B cell (primary cell): ENCODE data around the gene BCAR3. TPM values are rescaled to one million over a fixed set of nuclear protein-coding genes. Genes with fewer than 3 reads are reported as not detected.

ENCODE experiments used
- ATAC-seq: fragments of 200-7000 bp; cut with Tn5 transposase; one replicate; pipeline ENCODE4 v1.10.0; 2021; ENCODE audit warnings: low read depth, mild to moderate bottlenecking, moderate number of reproducible peaks, moderate library complexity
- CTCF ChIA-PET: fragments of 350-600 bp; sonication (Branson Sonifier 250); formaldehyde crosslinking; loops from one replicate; lab custom pipeline; 2021; ENCODE audit warnings: antibody characterized with exemption, inconsistent platforms; lab: Charles Lee
- POLR2A ChIA-PET: fragments of 350-600 bp; sonication (Branson Sonifier 250); formaldehyde crosslinking; loops from one replicate; lab custom pipeline; 2021; ENCODE audit warnings: antibody characterized with exemption; lab: Charles Lee
- DNase-seq: peaks from one replicate; pipeline ENCODE4 v3.0.0; 2013
- H2AFZ ChIP-seq: 2 replicates; pipeline ENCODE4 v1.6.1; 2012; ENCODE audit warnings: mild to moderate bottlenecking, low read depth, low read length; ENCODE audit not compliant: insufficient read depth, poor library complexity, severe bottlenecking
- H3K27ac ChIP-seq, 2 donors: 1 replicate in 1 of 2; 2 replicates in 1 of 2; pipeline ENCODE4 v1.5.1; 2012 to 2013; ENCODE audit warnings: low read length in 2 of 2, mild to moderate bottlenecking in 2 of 2, moderate library complexity in 1 of 2
- H3K27me3 ChIP-seq, 4 experiments: fragments of 200-600 bp in 1 of 4; sonication (generic) in 1 of 4; replicated peaks in 1 of 4; 1 replicate in 2 of 4; 2 replicates in 2 of 4; pipeline versions ENCODE4 v1.6.1 to v1.7.0; 2013 to 2016; ENCODE audit warnings: low read length in 3 of 4, mild to moderate bottlenecking in 2 of 4, mixed read lengths in 1 of 4, moderate library complexity in 1 of 4; ENCODE audit not compliant: insufficient read depth in 4 of 4, control insufficient read depth in 3 of 4; ENCODE audit errors: control extremely low read depth in 1 of 4
- H3K36me3 ChIP-seq, 2 experiments: replicated peaks in 1 of 2; 1 replicate in 1 of 2; 2 replicates in 1 of 2; pipeline versions ENCODE4 v1.6.1 to v1.7.1; 2013; ENCODE audit warnings: low read length in 1 of 2; ENCODE audit not compliant: insufficient read depth in 2 of 2, control insufficient read depth in 1 of 2; ENCODE audit errors: control extremely low read depth in 1 of 2, extremely low read depth in 1 of 2
- H3K4me1 ChIP-seq, 2 donors: fragments of 200-600 bp in 1 of 2; sonication (generic) in 1 of 2; 1 replicate in 1 of 2; 2 replicates in 1 of 2; pipeline versions ENCODE4 v1.5.1 to v1.6.1; 2013 to 2017; ENCODE audit warnings: low read length in 2 of 2; ENCODE audit not compliant: control insufficient read depth in 2 of 2, insufficient read depth in 2 of 2
- H3K4me2 ChIP-seq: replicated peaks from 2 replicates; pipeline ENCODE3; 2012; ENCODE audit warnings: mild to moderate bottlenecking, low read depth, low read length; ENCODE audit not compliant: poor library complexity, severe bottlenecking
- H3K4me3 ChIP-seq, 5 experiments: fragments of 200-600 bp in 1 of 5; sonication (generic) in 1 of 5; 1 replicate in 3 of 5; 2 replicates in 2 of 5; pipeline versions ENCODE4 v1.5.1 to v1.7.0; 2011 to 2016; ENCODE audit warnings: low read length in 4 of 5, mild to moderate bottlenecking in 4 of 5, low read depth in 2 of 5, control low read depth in 1 of 5, moderate library complexity in 1 of 5; ENCODE audit not compliant: insufficient read depth in 1 of 5; ENCODE audit errors: control extremely low read depth in 1 of 5, extremely low read depth in 1 of 5
- H3K79me2 ChIP-seq: fragments of 200-600 bp; sonication (generic); one replicate; pipeline ENCODE4 v1.6.0; 2016; ENCODE audit warnings: low read length; ENCODE audit not compliant: control insufficient read depth, insufficient read depth
- H3K9ac ChIP-seq: fragments of 200-600 bp; sonication (generic); 2 replicates; pipeline ENCODE4 v1.6.1; 2017; ENCODE audit warnings: mild to moderate bottlenecking, low read length, moderate library complexity
- H3K9me3 ChIP-seq, 3 donors: one replicate each; pipeline versions ENCODE4 v1.6.1 to v1.7.1; 2013; ENCODE audit warnings: low read length in 2 of 3; ENCODE audit not compliant: control insufficient read depth in 2 of 3, insufficient read depth in 1 of 3; ENCODE audit errors: control extremely low read depth in 1 of 3
- H4K20me1 ChIP-seq: 2 replicates; pipeline ENCODE4 v1.6.0; 2012; ENCODE audit warnings: mild to moderate bottlenecking, low read length; ENCODE audit not compliant: insufficient read depth, control insufficient read depth, poor library complexity, severe bottlenecking
- H3K27ac Mint-ChIP-seq: one replicate; pipeline ENCODE4 v1.8.0; 2021; ENCODE audit warnings: mixed read lengths
- H3K27me3 Mint-ChIP-seq: one replicate; pipeline ENCODE4 v1.8.0; 2021; ENCODE audit warnings: mixed read lengths
- H3K4me1 Mint-ChIP-seq: one replicate; pipeline ENCODE4 v1.8.0; 2021; ENCODE audit warnings: mixed read lengths
- H3K4me3 Mint-ChIP-seq: one replicate; pipeline ENCODE4 v1.8.0; 2021; ENCODE audit warnings: mixed read lengths
- H3K9me3 Mint-ChIP-seq: one replicate; pipeline ENCODE4 v1.8.0; 2022; ENCODE audit warnings: mixed read lengths; ENCODE audit not compliant: insufficient read depth
- EZH2 ChIP-seq: IDR thresholded peaks from 2 replicates; pipeline ENCODE4 v1.6.1; 2012; ENCODE audit warnings: borderline replicate concordance, low read depth, mild to moderate bottlenecking, moderate library complexity, low read length; ENCODE audit not compliant: insufficient read depth, poor library complexity, severe bottlenecking
- WGBS: methylation state at CpG from one replicate; pipeline ENCODE4 v1.1.5; 2013; ENCODE audit warnings: missing lambda C conversion rate; ENCODE audit not compliant: insufficient coverage; 5-methylcytosine and 5-hydroxymethylcytosine counted together
- intact Hi-C: fragments of 100-400 bp; cut with micrococcal nuclease; formaldehyde crosslinking; loops from one replicate; pipeline ENCODE4 v1.10.0; 2022
- polyA plus RNA-seq: library from polyadenylated mRNA; depleted of rRNA; stranded (reverse); fragments of >200 nt; gene quantifications from 2 replicates; pipeline ENCODE4 v1.2.3, GENCODE V29; 2012
- total RNA-seq, 2 donors: library from RNA; stranded (reverse); fragments of 120-200 nt in 1 of 2; gene quantifications; 1 replicate in 1 of 2; 2 replicates in 1 of 2; pipeline versions ENCODE4 v1.2.3 to v1.2.4, GENCODE V29; 2013 to 2022
- TF ChIP-seq, protein P1 (sequence below): fragments of 200-600 bp; IDR thresholded peaks from one replicate; pipeline ENCODE4 v1.8.0; 2022; ENCODE audit warnings: antibody characterized with exemption, mild to moderate bottlenecking

BCAR3 gene
- total and polyA plus RNA-seq, 2 donors (not counting 1 experiment from before 2014, with no cell fraction given) = 6.7 to 13.0 TPM

- H3K79me2 ChIP-seq = no peaks in the 10 kb centered on the region
- H3K4me3 Mint-ChIP-seq = no peak overlapping the region
- H3K9me3 ChIP-seq = no peaks in the 10 kb centered on the region
- TF ChIP-seq, protein P1, sequence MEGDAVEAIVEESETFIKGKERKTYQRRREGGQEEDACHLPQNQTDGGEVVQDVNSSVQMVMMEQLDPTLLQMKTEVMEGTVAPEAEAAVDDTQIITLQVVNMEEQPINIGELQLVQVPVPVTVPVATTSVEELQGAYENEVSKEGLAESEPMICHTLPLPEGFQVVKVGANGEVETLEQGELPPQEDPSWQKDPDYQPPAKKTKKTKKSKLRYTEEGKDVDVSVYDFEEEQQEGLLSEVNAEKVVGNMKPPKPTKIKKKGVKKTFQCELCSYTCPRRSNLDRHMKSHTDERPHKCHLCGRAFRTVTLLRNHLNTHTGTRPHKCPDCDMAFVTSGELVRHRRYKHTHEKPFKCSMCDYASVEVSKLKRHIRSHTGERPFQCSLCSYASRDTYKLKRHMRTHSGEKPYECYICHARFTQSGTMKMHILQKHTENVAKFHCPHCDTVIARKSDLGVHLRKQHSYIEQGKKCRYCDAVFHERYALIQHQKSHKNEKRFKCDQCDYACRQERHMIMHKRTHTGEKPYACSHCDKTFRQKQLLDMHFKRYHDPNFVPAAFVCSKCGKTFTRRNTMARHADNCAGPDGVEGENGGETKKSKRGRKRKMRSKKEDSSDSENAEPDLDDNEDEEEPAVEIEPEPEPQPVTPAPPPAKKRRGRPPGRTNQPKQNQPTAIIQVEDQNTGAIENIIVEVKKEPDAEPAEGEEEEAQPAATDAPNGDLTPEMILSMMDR = no peak
- no peak for TF ChIP-seq EZH2
- no peak overlapping the region for H3K4me3 ChIP-seq
- no peak overlapping the region for H3K27ac ChIP-seq
- H3K9ac ChIP-seq = no peak overlapping the region
- ATAC-seq (no peak), DNase-seq (no peak)
- no peaks in the 10 kb centered on the region for H3K4me1 ChIP-seq
- no peaks in the 10 kb centered on the region for H3K4me1 Mint-ChIP-seq
- H3K4me2 ChIP-seq = no peak overlapping the region
- ChIA-PET CTCF (no interaction called here), POLR2A (no interaction called here)
- H3K27me3 Mint-ChIP-seq = no peaks in the 10 kb centered on the region
- H4K20me1 ChIP-seq = no peaks in the 10 kb centered on the region
- 96% methylated on average over 11 of the region's 11 CpGs for WGBS
- no peaks in the 10 kb centered on the region for H3K27me3 ChIP-seq
- no peaks in the 10 kb centered on the region for H3K9me3 Mint-ChIP-seq
- peaks cover 0 to 61% of the 10 kb centered on the region in 2 experiments for H3K36me3 ChIP-seq
- no peak overlapping the region for H3K27ac Mint-ChIP-seq
- intact Hi-C loops = no loop called here
- no peak overlapping the region for H2AFZ ChIP-seq
Measured at GRCh38 chr1:93578911-93579825, 102.5 kb downstream of the BCAR3 start.

GRCh38 chr1:93578433-93578830 lies 103.2 kb downstream of the BCAR3 start:
- H3K4me3 Mint-ChIP-seq = no peak overlapping the region
- H3K9ac ChIP-seq = no peak overlapping the region
- H3K27ac Mint-ChIP-seq = no peak overlapping the region
- no peak for ATAC-seq
- no peaks in the 10 kb centered on the region for H3K9me3 ChIP-seq
- H3K4me1 Mint-ChIP-seq = no peaks in the 10 kb centered on the region
- no peak for DNase-seq
- 97% methylated on average over 6 of the region's 6 CpGs for WGBS
- H3K27ac ChIP-seq = no peak overlapping the region
- no peaks in the 10 kb centered on the region for H3K79me2 ChIP-seq
- H3K36me3 ChIP-seq = peaks cover 0 to 57% of the 10 kb centered on the region in 2 experiments
- ChIA-PET CTCF (no interaction called here), POLR2A (no interaction called here)
- no peaks in the 10 kb centered on the region for H3K27me3 ChIP-seq
- no peak overlapping the region for H2AFZ ChIP-seq
- no peak overlapping the region for H3K4me3 ChIP-seq
- no peaks in the 10 kb centered on the region for H3K4me1 ChIP-seq
- H3K9me3 Mint-ChIP-seq = no peaks in the 10 kb centered on the region
- intact Hi-C loops = no loop called here
- TF ChIP-seq, protein P1 = no peak
- TF ChIP-seq EZH2 = no peak
- H3K27me3 Mint-ChIP-seq = no peaks in the 10 kb centered on the region
- H4K20me1 ChIP-seq = no peaks in the 10 kb centered on the region
- H3K4me2 ChIP-seq = no peak overlapping the region
